D721Med (cell line): ENCODE data around the gene HDAC10.

Experiments
- DNase-seq: peaks from one replicate; pipeline ENCODE4 v3.0.0; 2011; ENCODE audit warnings: low spot score; ENCODE audit not compliant: insufficient read length
- FAIRE-seq: peaks from 2 replicates; lab custom pipeline; 2011; peaks lifted over from hg19 to GRCh38; lab: Jason Lieb, UNC
- CTCF ChIP-seq: IDR thresholded peaks from 2 replicates; pipeline ENCODE4 v1.5.1; 2012; ENCODE audit warnings: mild to moderate bottlenecking, control low read depth; ENCODE audit not compliant: insufficient read depth; ENCODE audit errors: missing control alignments

The HDAC10 gene

DNA sequence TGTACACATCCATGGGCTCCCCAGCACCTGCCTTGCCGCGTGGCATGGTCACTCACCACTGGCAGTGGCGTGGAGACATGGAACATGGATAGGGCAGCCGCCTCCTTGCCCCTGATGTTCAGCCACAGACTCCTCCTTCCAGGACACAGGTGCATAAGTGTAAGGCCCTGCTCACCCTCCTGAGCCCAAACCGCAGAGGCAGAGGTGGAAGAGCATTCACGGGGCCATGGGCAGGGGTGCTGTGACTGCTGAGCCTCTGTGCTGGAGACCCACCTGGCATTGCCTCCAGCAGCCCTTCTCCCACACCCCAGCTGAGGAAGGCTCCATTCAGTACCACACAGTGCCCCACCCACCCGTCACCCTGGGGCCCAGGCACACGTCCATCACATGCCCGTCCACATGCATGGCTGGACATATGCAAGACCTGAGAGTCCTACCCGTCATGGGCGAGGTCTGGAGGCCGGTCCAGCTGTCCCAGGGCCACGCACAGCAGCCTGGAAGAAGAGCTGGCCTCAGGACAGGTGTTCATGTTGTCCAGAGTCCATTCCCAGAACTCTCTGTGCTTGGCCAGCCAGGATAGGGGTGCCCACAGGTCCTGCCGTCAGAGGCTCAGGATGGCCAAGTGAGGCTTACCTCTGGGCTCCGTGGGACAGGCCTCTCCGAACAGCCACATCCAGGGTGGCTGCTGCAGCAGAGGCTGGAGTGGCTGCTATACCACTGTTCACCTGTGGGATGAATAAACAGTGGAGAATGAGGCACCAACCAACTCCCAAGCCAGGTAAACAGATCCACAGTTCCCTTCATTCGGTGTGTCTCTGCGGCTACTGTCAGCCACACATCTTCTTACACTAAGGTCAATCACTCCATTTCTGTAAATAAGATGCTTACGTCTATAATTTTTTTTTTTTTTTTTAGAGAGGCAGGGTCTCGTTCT is 4.6 kb downstream of the HDAC10 start:
- no peak for DNase-seq
- no peak for TF ChIP-seq CTCF
- no peak for FAIRE-seq

DNA sequence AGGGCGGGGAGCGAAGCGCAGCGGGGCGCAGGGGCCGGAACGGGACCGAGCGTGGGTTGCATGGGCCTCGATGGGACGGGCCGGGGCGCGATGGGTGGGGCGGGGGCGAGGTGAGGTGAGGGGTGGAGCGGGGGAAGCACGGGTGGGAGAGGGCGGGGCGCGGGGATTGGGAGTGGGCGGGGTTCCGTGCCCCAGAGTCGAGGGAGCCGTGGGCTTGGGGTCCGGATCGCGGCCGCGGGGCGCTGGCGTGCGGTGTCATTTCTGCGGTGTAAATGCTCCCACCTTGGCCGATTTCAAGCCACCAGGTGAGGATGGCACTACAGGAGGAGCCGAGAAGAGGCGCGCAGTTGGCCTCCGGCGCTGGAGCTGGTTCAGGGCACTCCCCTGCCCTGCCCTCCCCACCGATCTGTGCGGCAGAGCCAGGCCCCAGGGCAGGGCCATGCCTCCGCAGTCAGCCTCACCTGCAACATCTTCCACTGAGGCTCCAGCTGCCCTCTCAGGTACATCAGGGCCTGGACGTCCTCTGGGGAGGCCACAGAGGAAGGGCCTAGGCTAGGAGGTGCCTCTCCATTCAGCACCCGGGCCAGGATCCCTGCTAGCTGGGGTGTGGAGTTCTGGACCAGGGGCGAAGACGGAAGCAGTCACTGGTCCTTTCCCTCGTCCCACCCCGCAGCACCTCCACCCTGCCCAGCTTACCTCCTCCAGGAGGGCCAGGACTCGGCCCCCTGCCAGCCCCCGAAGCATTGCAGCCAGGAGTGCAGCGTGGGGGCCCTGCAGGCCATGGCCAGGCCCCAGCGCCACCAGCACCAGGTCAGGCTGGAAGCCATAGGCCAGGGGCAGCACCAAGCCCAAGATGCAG is 5.6 kb downstream of the HDAC10 start:
- no peak for TF ChIP-seq CTCF
- DNase-seq (no peak), FAIRE-seq (no peak)

DNA sequence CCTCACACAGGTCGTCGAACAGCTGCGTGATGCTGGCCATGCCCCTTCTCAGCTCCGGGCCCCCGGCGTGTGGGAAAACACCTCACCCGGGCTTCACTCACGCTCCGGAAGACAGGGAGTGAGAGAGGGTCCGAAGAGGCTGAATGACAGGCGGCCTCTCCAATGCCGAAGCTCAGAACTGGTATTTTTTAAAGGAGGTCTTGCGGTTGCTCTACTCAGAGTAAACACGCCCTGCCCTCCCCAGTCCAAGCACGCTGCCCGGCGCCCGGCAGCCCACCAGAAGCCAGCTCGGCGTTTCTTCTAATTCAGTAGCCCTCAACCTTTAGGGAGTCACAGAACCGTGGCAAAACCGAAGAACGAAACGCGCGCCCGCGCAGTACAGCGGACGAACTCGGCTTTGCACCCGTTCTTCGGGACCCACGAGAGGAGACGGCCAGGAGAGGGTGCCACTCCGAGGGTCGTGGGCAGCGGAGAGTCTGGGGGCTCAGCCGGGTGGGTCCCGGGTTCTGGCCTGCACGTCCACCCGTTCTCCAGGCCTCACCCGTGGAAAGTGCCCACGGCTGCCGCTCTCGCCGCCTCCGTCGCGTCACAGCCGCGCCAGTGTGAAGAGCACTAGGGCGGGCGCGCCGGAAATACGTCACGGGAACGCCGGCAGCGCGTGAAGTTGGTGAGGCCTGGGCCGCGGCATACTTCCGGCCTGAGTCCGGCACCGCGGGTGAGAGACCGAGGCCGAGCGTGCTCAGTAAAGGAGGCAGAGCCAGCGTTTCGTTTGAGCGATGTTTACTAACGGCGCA is 6.4 kb downstream of the HDAC10 start, which contains the start of gene TUBGCP6:
Gene TUBGCP6, minus strand, starts transcription at position 604 of the 794 bp plus-strand sequence. Its CDS starts 564 bp downstream, at position 40.
- FAIRE-seq (no peak), DNase-seq (peak; percentile 62)
- no peak for TF ChIP-seq CTCF

DNA sequence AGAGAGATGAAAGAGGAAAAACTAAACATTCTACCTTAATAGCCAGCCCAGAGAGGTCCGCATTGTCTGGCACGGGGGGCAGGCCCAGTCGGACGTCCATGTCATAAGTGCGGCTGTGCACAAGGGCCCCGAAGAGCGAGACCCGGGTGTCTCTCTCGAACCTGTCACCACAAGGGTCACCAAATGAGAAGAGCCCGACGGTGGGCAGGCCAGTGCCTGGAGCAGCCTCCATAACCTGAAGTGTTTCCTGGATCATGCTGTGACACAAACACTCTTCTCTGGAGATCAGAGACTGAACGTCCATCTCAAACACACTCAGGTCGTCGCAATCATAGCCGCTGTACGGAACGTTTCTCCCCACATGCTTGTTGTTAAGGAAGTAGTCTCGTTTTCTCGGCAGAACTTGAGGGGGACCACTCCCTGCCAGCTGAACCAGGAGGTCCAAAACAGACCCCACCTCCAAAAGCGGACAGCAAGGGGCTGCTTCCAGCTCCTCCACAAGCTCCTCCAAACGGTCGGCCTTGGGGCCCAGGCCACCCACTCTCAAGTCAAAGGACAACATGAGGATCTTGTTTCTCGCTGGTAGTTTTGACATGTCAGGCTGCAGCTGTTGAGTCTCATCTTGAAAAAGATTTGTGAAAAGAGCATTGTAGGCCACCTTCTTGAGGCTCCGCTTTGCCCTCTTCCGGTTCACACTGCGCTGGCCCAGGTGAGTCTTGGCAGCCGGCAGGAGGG is 7.2 kb downstream of the HDAC10 start:
- TF ChIP-seq CTCF, result no peak
- DNase-seq (no peak), FAIRE-seq (no peak)

GRCh38 chr22:50242406-50242949 is 8.6 kb downstream of the HDAC10 start:
- DNase-seq (no peak), FAIRE-seq (no peak)
- no peak for TF ChIP-seq CTCF

DNA sequence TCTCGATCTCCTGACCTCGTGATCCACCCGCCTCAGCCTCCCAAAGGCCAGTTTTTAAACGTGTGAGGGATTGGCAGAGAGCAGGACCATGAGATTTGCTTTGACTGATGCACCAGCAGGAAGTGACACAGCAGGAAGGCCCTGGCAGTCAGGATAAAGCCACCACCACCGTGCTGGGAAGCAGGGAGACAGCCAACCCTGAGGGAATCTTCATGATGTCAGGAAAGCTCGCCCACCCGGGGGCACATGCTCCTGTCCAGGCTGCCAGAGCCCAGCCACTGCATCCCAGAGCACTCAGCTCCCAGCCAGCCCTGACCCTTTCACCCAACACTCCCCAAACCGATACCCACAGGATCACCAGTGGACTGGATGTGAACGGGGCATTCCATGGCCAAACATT is 12.3 kb downstream of the HDAC10 start:
- FAIRE-seq (no peak), DNase-seq (no peak)
- TF ChIP-seq CTCF, result no peak
